MG63 (cell line): ENCODE data around the gene TUBGCP6. TPM values are rescaled to one million over a fixed set of nuclear protein-coding genes. Genes with fewer than 3 reads are reported as not detected.
"Not testable (repeated sequence)": the region's sequence is repeated elsewhere in the genome, so short reads cannot be mapped to it uniquely, and the experiment has no call there.

Source experiments
- DNase-seq: peaks from one replicate; pipeline ENCODE4 v3.0.0-alpha.2; 2020
- H3K27me3 ChIP-seq: fragments of 250-450 bp; sonication (Bioruptor Pico); 2 replicates; pipeline ENCODE4 v1.5.1; 2020; ENCODE audit warnings: mild to moderate bottlenecking, moderate library complexity
- H3K36me3 ChIP-seq: fragments of 250-450 bp; sonication (Bioruptor Pico); 2 replicates; pipeline ENCODE4 v1.5.1; 2020; ENCODE audit warnings: mild to moderate bottlenecking, moderate library complexity
- H3K4me3 ChIP-seq: fragments of 250-450 bp; sonication (Bioruptor Pico); 2 replicates; pipeline ENCODE4 v1.5.1; 2020; ENCODE audit warnings: mild to moderate bottlenecking, moderate library complexity
- H3K9me3 ChIP-seq: fragments of 250-450 bp; sonication (Bioruptor Pico); 2 replicates; pipeline ENCODE4 v1.5.1; 2020; ENCODE audit warnings: mild to moderate bottlenecking, moderate library complexity
- total RNA-seq: library from RNA; depleted of rRNA; stranded (reverse); fragments of >200 nt; shearing (Covaris generic); gene quantifications from 2 replicates; pipeline ENCODE4 v1.2.3, GENCODE V29; 2014; ENCODE audit warnings: low replicate concordance

TUBGCP6 gene
- total RNA-seq, 1 experiment from 2014 or later, result 11.8 TPM

- Histone ChIP-seq H3K9me3 (no peaks in the 10 kb centered on the region), H3K36me3 (peaks cover 44% of the 10 kb centered on the region), H3K4me3 (no peak overlapping the region), H3K27me3 (no peaks in the 10 kb centered on the region)
- no peak for DNase-seq
Measured at GRCh38 chr22:50281384-50281760, 36.5 kb upstream of the TUBGCP6 start.

GRCh38 chr22:50280708-50281383 lies 36.0 kb upstream of the TUBGCP6 start:
- DNase-seq, result no peak
- Histone ChIP-seq H3K27me3 (no peaks in the 10 kb centered on the region), H3K36me3 (peaks cover 46% of the 10 kb centered on the region), H3K4me3 (no peak overlapping the region), H3K9me3 (no peaks in the 10 kb centered on the region)

- peaks cover 52% of the 10 kb centered on the region for H3K36me3 ChIP-seq
- no peaks in the 10 kb centered on the region for H3K27me3 ChIP-seq
- no peaks in the 10 kb centered on the region for H3K9me3 ChIP-seq
- no peak overlapping the region for H3K4me3 ChIP-seq
- DNase-seq, result no peak
Measured at GRCh38 chr22:50280022-50280707, 35.3 kb upstream of the TUBGCP6 start.

- Histone ChIP-seq H3K36me3 (peaks cover 56% of the 10 kb centered on the region), H3K4me3 (no peak overlapping the region), H3K9me3 (no peaks in the 10 kb centered on the region), H3K27me3 (no peaks in the 10 kb centered on the region)
- no peak for DNase-seq
Measured at GRCh38 chr22:50278956-50279619, 34.3 kb upstream of the TUBGCP6 start.

- H3K27me3 ChIP-seq, result no peaks in the 10 kb centered on the region
- no peaks in the 10 kb centered on the region for H3K9me3 ChIP-seq
- H3K36me3 ChIP-seq, result peaks cover 59% of the 10 kb centered on the region
- no peak overlapping the region for H3K4me3 ChIP-seq
- no peak for DNase-seq
Measured at GRCh38 chr22:50278461-50278860, 33.6 kb upstream of the TUBGCP6 start.

- Histone ChIP-seq H3K27me3 (no peaks in the 10 kb centered on the region), H3K36me3 (peaks cover 55% of the 10 kb centered on the region), H3K4me3 (no peak overlapping the region), H3K9me3 (no peaks in the 10 kb centered on the region)
- DNase-seq, result no peak
Measured at GRCh38 chr22:50277761-50278160, 32.9 kb upstream of the TUBGCP6 start.

GRCh38 chr22:50276143-50276542 lies 31.3 kb upstream of the TUBGCP6 start:
- peaks cover 39% of the 10 kb centered on the region for H3K36me3 ChIP-seq
- no peaks in the 10 kb centered on the region for H3K27me3 ChIP-seq
- H3K9me3 ChIP-seq, result no peaks in the 10 kb centered on the region
- H3K4me3 ChIP-seq, result no peak overlapping the region
- peak; percentile 28 for DNase-seq

GRCh38 chr22:50275181-50276055 lies 30.6 kb upstream of the TUBGCP6 start:
- Histone ChIP-seq H3K9me3 (no peaks in the 10 kb centered on the region), H3K36me3 (peaks cover 35% of the 10 kb centered on the region), H3K4me3 (no peak overlapping the region), H3K27me3 (no peaks in the 10 kb centered on the region)
- DNase-seq, result no peak

- no peak for DNase-seq
- Histone ChIP-seq H3K36me3 (peaks cover 35% of the 10 kb centered on the region), H3K27me3 (no peaks in the 10 kb centered on the region), H3K4me3 (no peak overlapping the region), H3K9me3 (no peaks in the 10 kb centered on the region)
Measured at GRCh38 chr22:50274771-50275170, 29.9 kb upstream of the TUBGCP6 start.

GRCh38 chr22:50274311-50274710 lies 29.5 kb upstream of the TUBGCP6 start:
- Histone ChIP-seq H3K9me3 (no peaks in the 10 kb centered on the region), H3K4me3 (no peak overlapping the region), H3K27me3 (no peaks in the 10 kb centered on the region), H3K36me3 (peaks cover 33% of the 10 kb centered on the region)
- peak; percentile 33 for DNase-seq

GRCh38 chr22:50273781-50274180 lies 29.0 kb upstream of the TUBGCP6 start:
- not testable (repeated sequence) for DNase-seq, H3K27me3 ChIP-seq, H3K9me3 ChIP-seq, H3K4me3 ChIP-seq
- peaks cover 29% of the 10 kb centered on the region for H3K36me3 ChIP-seq

GRCh38 chr22:50273352-50273751 lies 28.5 kb upstream of the TUBGCP6 start:
- not testable (repeated sequence) for H3K9me3 ChIP-seq, DNase-seq, H3K4me3 ChIP-seq, H3K27me3 ChIP-seq
- peaks cover 27% of the 10 kb centered on the region for H3K36me3 ChIP-seq

- no peak for DNase-seq
- Histone ChIP-seq H3K27me3 (no peaks in the 10 kb centered on the region), H3K9me3 (no peaks in the 10 kb centered on the region), H3K36me3 (peaks cover 23% of the 10 kb centered on the region), H3K4me3 (no peak overlapping the region)
Measured at GRCh38 chr22:50272044-50272802, 27.4 kb upstream of the TUBGCP6 start.

- Histone ChIP-seq H3K4me3 (peak overlapping the region; percentile 63), H3K36me3 (peaks cover 18% of the 10 kb centered on the region)
- peak; percentile 49 for DNase-seq
Measured at GRCh38 chr22:50271519-50271970, 26.7 kb upstream of the TUBGCP6 start.

GRCh38 chr22:50270666-50271394 lies 26.0 kb upstream of the TUBGCP6 start:
- H3K36me3 ChIP-seq, result peaks cover 13% of the 10 kb centered on the region
- H3K27me3 ChIP-seq, result no peaks in the 10 kb centered on the region
- H3K9me3 ChIP-seq, result no peaks in the 10 kb centered on the region
- H3K4me3 ChIP-seq, result peak overlapping the region; percentile 63
- peak; percentile 78 for DNase-seq

More at GRCh38 chr22:50271519-50271970, 26.7 kb upstream of the TUBGCP6 start:
- Histone ChIP-seq H3K9me3 (no peaks in the 10 kb centered on the region), H3K27me3 (no peaks in the 10 kb centered on the region)
